ENCODE measurements around the gene DOCK1.

GRCh38 chr10:126940670-126941310 is 35.6 kb downstream of the DOCK1 start:
- TF ChIP-seq POLR2A (IDR thresholded peaks at IDR 0.05) (no peak), CTCF (IDR thresholded peaks at IDR 0.05) (no peak)
